SU-DHL-6 (cell line): ENCODE data around the gene TRIAP1.

Source experiments
- H2AFZ ChIP-seq: fragments of 200-600 bp; sonication (generic); 2 replicates; pipeline ENCODE4 v1.6.1; 2014; ENCODE audit warnings: low read depth, mild to moderate bottlenecking, moderate library complexity, mixed read lengths, antibody characterized with exemption, low read length; ENCODE audit not compliant: severe bottlenecking
- H3F3A ChIP-seq: fragments of 200-600 bp; shearing (Covaris generic); 2 replicates; pipeline ENCODE4 v1.6.0; 2016; ENCODE audit warnings: antibody characterized with exemption, mild to moderate bottlenecking; ENCODE audit not compliant: insufficient read depth
- H3K27ac ChIP-seq: fragments of 200-600 bp; sonication (generic); 2 replicates; pipeline ENCODE4 v1.5.1; 2016; ENCODE audit warnings: low read depth, mild to moderate bottlenecking, low read length, moderate library complexity, mixed read lengths
- H3K27me3 ChIP-seq: fragments of 200-600 bp; sonication (generic), shearing (Covaris generic); 2 replicates; pipeline ENCODE4 v1.6.0; 2014; ENCODE audit warnings: mild to moderate bottlenecking, low read length
- H3K36me3 ChIP-seq: fragments of 200-600 bp; sonication (generic); 2 replicates; pipeline ENCODE4 v1.6.1; 2014; ENCODE audit warnings: mild to moderate bottlenecking, low read length, mixed read lengths
- H3K4me2 ChIP-seq: fragments of 300-600, 200-600 bp; shearing (Covaris generic), sonication (generic); 2 replicates; pipeline ENCODE4 v1.6.0; 2014; ENCODE audit warnings: low read length, low read depth, mild to moderate bottlenecking; ENCODE audit not compliant: poor library complexity, severe bottlenecking
- H3K4me3 ChIP-seq: fragments of 200-600 bp; sonication (generic); 2 replicates; pipeline ENCODE4 v1.5.1; 2014; ENCODE audit warnings: antibody characterized with exemption, low read length, mild to moderate bottlenecking, mixed read lengths; ENCODE audit not compliant: insufficient read depth, poor library complexity, severe bottlenecking
- H3K79me2 ChIP-seq: fragments of 200-600 bp; sonication (generic); 2 replicates; pipeline ENCODE4 v1.6.1; 2014; ENCODE audit warnings: mild to moderate bottlenecking, low read length, moderate library complexity; ENCODE audit not compliant: insufficient read depth
- H3K9ac ChIP-seq: fragments of 200-600 bp; sonication (generic); 2 replicates; pipeline ENCODE4 v1.7.0; 2014; ENCODE audit warnings: mild to moderate bottlenecking, low read length
- H3K9me2 ChIP-seq: fragments of 200-600 bp; sonication (generic); replicated peaks from 2 replicates; pipeline ENCODE4 v1.6.1; 2014; ENCODE audit warnings: low read length; ENCODE audit not compliant: insufficient read depth
- H3K9me3 ChIP-seq: fragments of 200-600 bp; sonication (generic); 2 replicates; pipeline ENCODE4 v1.6.1; 2014; ENCODE audit warnings: low read length, mixed read lengths; ENCODE audit not compliant: insufficient read depth
- H4K20me1 ChIP-seq: fragments of 200-600 bp; sonication (generic); 2 replicates; pipeline ENCODE4 v1.6.1; 2014; ENCODE audit warnings: low read depth, mild to moderate bottlenecking, antibody characterized with exemption, low read length, moderate library complexity, mixed read lengths
- CTCF ChIP-seq: fragments of 200-600 bp; sonication (generic); IDR thresholded peaks from one replicate; pipeline ENCODE4 v1.5.1; 2017; ENCODE audit warnings: antibody characterized with exemption, mild to moderate bottlenecking, low read length, moderate library complexity; ENCODE audit not compliant: insufficient read depth, poor library complexity, severe bottlenecking
- EZH2phosphoT487 ChIP-seq: fragments of 200-600 bp; sonication (generic), shearing (Covaris generic); conservative IDR thresholded peaks from 2 replicates; pipeline ENCODE4 v1.6.1; 2018; ENCODE audit warnings: mild to moderate bottlenecking, antibody characterized with exemption, low read length, moderate library complexity, mixed read lengths

The TRIAP1 gene

GRCh38 chr12:120412421-120412820, 33.8 kb downstream of the TRIAP1 start:
- H3F3A ChIP-seq: no peaks in the 10 kb centered on the region
- no peaks in the 10 kb centered on the region for H3K9me3 ChIP-seq
- H3K27ac ChIP-seq: no peak overlapping the region
- H2AFZ ChIP-seq: no peak overlapping the region
- H3K79me2 ChIP-seq: no peaks in the 10 kb centered on the region
- no peak for TF ChIP-seq CTCF
- TF ChIP-seq EZH2phosphoT487: no peak
- no peak overlapping the region for H3K9ac ChIP-seq
- H3K9me2 ChIP-seq: no peaks in the 10 kb centered on the region
- H4K20me1 ChIP-seq: no peaks in the 10 kb centered on the region
- H3K36me3 ChIP-seq: no peaks in the 10 kb centered on the region
- H3K4me2 ChIP-seq: no peak overlapping the region
- no peak overlapping the region for H3K4me3 ChIP-seq
- no peaks in the 10 kb centered on the region for H3K27me3 ChIP-seq

- Histone ChIP-seq H3K9me3 (no peaks in the 10 kb centered on the region), H3K27me3 (no peaks in the 10 kb centered on the region), H3K79me2 (no peaks in the 10 kb centered on the region), H3K4me2 (no peak overlapping the region), H3K27ac (no peak overlapping the region), H3F3A (no peaks in the 10 kb centered on the region), H2AFZ (no peak overlapping the region), H3K36me3 (no peaks in the 10 kb centered on the region), H3K9ac (no peak overlapping the region), H4K20me1 (no peaks in the 10 kb centered on the region), H3K9me2 (no peaks in the 10 kb centered on the region), H3K4me3 (no peak overlapping the region)
- TF ChIP-seq EZH2phosphoT487 (no peak), CTCF (no peak)
Observed at GRCh38 chr12:120408771-120409170, 37.4 kb downstream of the TRIAP1 start.

GRCh38 chr12:120406553-120406952, 39.6 kb downstream of the TRIAP1 start:
- H3F3A ChIP-seq: no peaks in the 10 kb centered on the region
- H3K36me3 ChIP-seq: no peaks in the 10 kb centered on the region
- H3K27me3 ChIP-seq: no peaks in the 10 kb centered on the region
- H3K4me3 ChIP-seq: no peak overlapping the region
- no peak overlapping the region for H3K27ac ChIP-seq
- H3K9me2 ChIP-seq: no peaks in the 10 kb centered on the region
- H3K4me2 ChIP-seq: no peak overlapping the region
- H3K79me2 ChIP-seq: no peaks in the 10 kb centered on the region
- TF ChIP-seq CTCF (no peak), EZH2phosphoT487 (no peak)
- H2AFZ ChIP-seq: no peak overlapping the region
- no peaks in the 10 kb centered on the region for H3K9me3 ChIP-seq
- H4K20me1 ChIP-seq: no peaks in the 10 kb centered on the region
- no peak overlapping the region for H3K9ac ChIP-seq

- no peaks in the 10 kb centered on the region for H3F3A ChIP-seq
- H3K27me3 ChIP-seq: no peaks in the 10 kb centered on the region
- no peaks in the 10 kb centered on the region for H4K20me1 ChIP-seq
- H3K9ac ChIP-seq: no peak overlapping the region
- TF ChIP-seq CTCF: no peak
- no peak for TF ChIP-seq EZH2phosphoT487
- H3K4me3 ChIP-seq: no peak overlapping the region
- H3K79me2 ChIP-seq: no peaks in the 10 kb centered on the region
- no peak overlapping the region for H3K4me2 ChIP-seq
- H3K9me3 ChIP-seq: no peaks in the 10 kb centered on the region
- H2AFZ ChIP-seq: no peak overlapping the region
- H3K9me2 ChIP-seq: no peaks in the 10 kb centered on the region
- H3K27ac ChIP-seq: no peak overlapping the region
- no peaks in the 10 kb centered on the region for H3K36me3 ChIP-seq
Observed at GRCh38 chr12:120406069-120406468, 40.1 kb downstream of the TRIAP1 start.
